Skin of body (tissue), 2 donors: ENCODE data around the gene GMDS. TPM values are rescaled to one million over a fixed set of nuclear protein-coding genes. Genes with fewer than 3 reads are reported as not detected.

Experiments used
- DNase-seq: peaks from one replicate; lab custom pipeline; 2025; lab: John Stamatoyannopoulos, UW
- total RNA-seq: library from RNA; depleted of rRNA; stranded (reverse); fragments of >200 nt; gene quantifications from one replicate; pipeline ENCODE4 v1.2.3, GENCODE V29; 2014

The GMDS gene
- total RNA-seq, 1 donor from 2014 or later, result 12.5 TPM

- no peak for DNase-seq
Observed at GRCh38 chr6:2178125-2178524, 67.3 kb downstream of the GMDS start.

- DNase-seq, result no peak
Observed at GRCh38 chr6:2175825-2176224, 69.6 kb downstream of the GMDS start.

- no peak for DNase-seq
Observed at GRCh38 chr6:2173203-2173961, 72.0 kb downstream of the GMDS start.

- DNase-seq, result no peak
Observed at GRCh38 chr6:2171728-2172127, 73.7 kb downstream of the GMDS start.

GRCh38 chr6:2168480-2168879 is 76.9 kb downstream of the GMDS start:
- DNase-seq, result no peak

- DNase-seq, result no peak
Observed at GRCh38 chr6:2166717-2167116, 78.7 kb downstream of the GMDS start.

- no peak for DNase-seq
Observed at GRCh38 chr6:2165286-2165685, 80.1 kb downstream of the GMDS start.

GRCh38 chr6:2164481-2164880 is 80.9 kb downstream of the GMDS start:
- no peak for DNase-seq

- DNase-seq, result no peak
Observed at GRCh38 chr6:2162079-2162445, 83.3 kb downstream of the GMDS start.

GRCh38 chr6:2158596-2159271 is 86.7 kb downstream of the GMDS start:
- no peak for DNase-seq

GRCh38 chr6:2157441-2158127 is 87.8 kb downstream of the GMDS start:
- no peak for DNase-seq

GRCh38 chr6:2155206-2155605 is 90.2 kb downstream of the GMDS start:
- no peak for DNase-seq

- DNase-seq, result no peak
Observed at GRCh38 chr6:2149361-2150006, 95.9 kb downstream of the GMDS start.

GRCh38 chr6:2148748-2149147 is 96.7 kb downstream of the GMDS start:
- DNase-seq, result no peak

- DNase-seq, result peak; percentile 45
Observed at GRCh38 chr6:2147766-2148448, 97.5 kb downstream of the GMDS start.

- no peak for DNase-seq
Observed at GRCh38 chr6:2147261-2147660, 98.1 kb downstream of the GMDS start.

- no peak for DNase-seq
Observed at GRCh38 chr6:2144210-2144609, 101.2 kb downstream of the GMDS start.

GRCh38 chr6:2141644-2142290 is 103.6 kb downstream of the GMDS start:
- no peak for DNase-seq

- DNase-seq, result no peak
Observed at GRCh38 chr6:2140438-2141128, 104.8 kb downstream of the GMDS start.

- DNase-seq, result no peak
Observed at GRCh38 chr6:2135401-2135800, 110.0 kb downstream of the GMDS start.
